ENCODE results near the gene PCDHA1.
"Not testable (repeated sequence)": the region's sequence is repeated elsewhere in the genome, so short reads cannot be mapped to it uniquely, and the experiment has no call there.

PCDHA1 gene

GRCh38 chr5:140808889-140809291, 22.9 kb downstream of the PCDHA1 start:
- DNase-seq, result no peak

- no peak for DNase-seq
Measured at GRCh38 chr5:140821375-140822280, 35.7 kb downstream of the PCDHA1 start, which contains the start of gene PCDHA5. Gene PCDHA5, plus strand, starts transcription at chr5:140821613.

GRCh38 chr5:140822281-140822629, 36.3 kb downstream of the PCDHA1 start:
- DNase-seq, result no peak

GRCh38 chr5:140822969-140823368, 37.0 kb downstream of the PCDHA1 start:
- DNase-seq, result not testable (repeated sequence)

- DNase-seq, result no peak
Measured at GRCh38 chr5:140823475-140823874, 37.5 kb downstream of the PCDHA1 start.

GRCh38 chr5:140827704-140828361, 41.9 kb downstream of the PCDHA1 start, which contains the start of gene PCDHA6:
Gene PCDHA6, plus strand, starts transcription at chr5:140827960. Its CDS starts 132 bp downstream, at chr5:140828092.
- DNase-seq, result no peak

GRCh38 chr5:140828362-140828737, 42.4 kb downstream of the PCDHA1 start:
- DNase-seq, result no peak

GRCh38 chr5:140829511-140830501, 43.9 kb downstream of the PCDHA1 start:
- DNase-seq, result not testable (repeated sequence)

- no peak for DNase-seq
Measured at GRCh38 chr5:140833993-140834392, 48.1 kb downstream of the PCDHA1 start, which contains the start of gene PCDHA7. Gene PCDHA7, plus strand, starts transcription at chr5:140834269. Its CDS starts 115 bp downstream, at chr5:140834384.

- DNase-seq, result not testable (repeated sequence)
Measured at GRCh38 chr5:140834439-140835008, 48.6 kb downstream of the PCDHA1 start.

- DNase-seq, result no peak
Measured at GRCh38 chr5:140835622-140836510, 49.9 kb downstream of the PCDHA1 start.

GRCh38 chr5:140840978-140841962, 55.3 kb downstream of the PCDHA1 start, which contains the start of gene PCDHA8:
Gene PCDHA8, plus strand, starts transcription at chr5:140841187. Its CDS starts 135 bp downstream, at chr5:140841322.
- DNase-seq, result no peak

GRCh38 chr5:140842798-140843733, 57.1 kb downstream of the PCDHA1 start:
- no peak for DNase-seq

- DNase-seq, result not testable (repeated sequence)
Measured at GRCh38 chr5:140848139-140849102, 62.5 kb downstream of the PCDHA1 start, which contains the start of gene PCDHA9. Gene PCDHA9, plus strand, starts transcription at chr5:140848382. Its CDS starts 114 bp downstream, at chr5:140848496.

- DNase-seq, result not testable (repeated sequence)
Measured at GRCh38 chr5:140849831-140850634, 64.1 kb downstream of the PCDHA1 start.
